ENCODE measurements around the gene ZNF507.
"Not testable (repeated sequence)": the region's sequence is repeated elsewhere in the genome, so short reads cannot be mapped to it uniquely, and the experiment has no call there.

Gene ZNF507

DNA sequence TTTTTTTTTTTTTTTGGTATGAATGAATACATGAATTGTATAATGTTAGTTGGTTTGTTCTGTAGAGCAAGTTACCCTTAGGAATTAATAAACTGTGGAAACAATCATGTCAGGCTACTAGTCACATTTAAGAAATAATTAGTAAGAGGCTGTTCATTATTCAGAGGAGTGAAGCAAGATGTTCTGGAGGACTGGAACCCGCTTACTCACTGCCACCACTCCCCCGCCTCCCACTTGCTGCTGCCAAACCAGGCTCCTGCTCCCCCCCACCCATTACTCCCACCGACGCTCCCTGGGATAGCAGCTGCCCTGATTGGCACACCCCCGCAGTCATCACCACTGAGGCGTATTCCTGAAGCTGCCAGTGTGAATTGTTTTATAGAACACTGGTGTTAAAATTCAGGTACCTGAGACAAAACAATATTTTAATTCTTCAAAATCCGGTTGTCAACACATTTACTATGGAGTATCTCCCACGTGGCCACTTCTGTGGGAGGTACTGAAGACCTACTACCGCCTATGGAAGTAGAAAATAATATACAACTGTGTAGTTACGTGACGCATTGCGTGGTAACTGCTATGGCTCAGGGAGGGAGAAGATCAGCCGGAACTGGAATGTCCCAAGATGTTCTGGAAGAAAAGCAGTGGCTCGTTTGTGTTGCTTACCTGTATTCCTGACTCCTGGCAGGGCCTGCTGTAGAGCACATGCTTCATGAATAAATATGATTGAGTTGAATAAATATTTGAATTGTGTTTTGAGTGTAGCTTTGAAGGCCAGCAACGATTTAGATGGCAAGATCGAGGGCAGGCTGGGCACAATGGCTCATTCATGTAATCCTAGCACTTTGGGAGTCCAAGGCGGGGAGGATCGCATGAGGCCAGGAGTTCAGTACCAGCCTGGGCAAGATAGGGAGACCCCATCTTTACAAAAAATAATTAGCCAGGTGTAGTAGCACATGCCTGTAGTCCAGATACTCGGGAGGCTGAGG is 61.9 kb downstream of the ZNF507 start:
- DNase-seq (ENCODE audit: low read depth) = peak; percentile 61

GRCh38 chr19:32415246-32415645 is 69.8 kb downstream of the ZNF507 start:
- no peak for DNase-seq (ENCODE audit: low read depth)

GRCh38 chr19:32415669-32416068 is 70.3 kb downstream of the ZNF507 start:
- no peak for DNase-seq (ENCODE audit: low read depth)

DNA sequence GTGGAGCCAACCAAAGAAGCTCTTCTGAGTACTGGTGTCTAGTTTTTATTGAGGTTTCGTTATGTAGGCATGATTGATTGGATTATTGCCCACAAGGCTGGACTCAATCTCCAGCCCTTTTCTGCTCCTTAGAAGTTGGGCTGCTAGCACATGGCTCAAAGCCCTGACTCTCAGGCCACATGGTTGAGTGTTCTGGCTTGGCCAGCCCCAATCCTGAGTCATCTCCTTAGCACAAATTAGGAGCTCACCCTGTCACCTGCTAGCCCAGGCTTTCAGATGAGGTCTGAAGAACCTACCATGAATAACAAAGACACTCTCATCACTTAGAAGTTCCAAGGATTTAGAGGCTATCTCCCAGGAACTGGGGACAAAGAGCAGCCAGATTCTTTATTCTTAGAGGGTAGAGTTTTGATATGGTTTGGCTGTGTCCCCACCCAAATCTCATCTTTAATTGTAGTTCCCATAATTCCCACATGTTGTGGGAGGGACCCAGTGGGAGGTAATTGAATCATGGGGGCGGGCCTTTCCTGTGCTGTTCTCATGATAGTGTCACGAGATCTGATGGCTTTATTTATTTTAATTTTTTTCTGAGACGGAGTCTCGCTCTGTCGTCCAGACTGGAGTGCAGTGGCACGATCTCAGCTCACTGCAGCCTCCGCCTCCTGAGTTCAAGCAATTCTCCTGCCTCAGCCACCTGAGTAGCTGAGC is 71.5 kb downstream of the ZNF507 start:
- DNase-seq (ENCODE audit: low read depth) = peak; percentile 35

GRCh38 chr19:32418155-32418554 is 72.7 kb downstream of the ZNF507 start:
- DNase-seq (ENCODE audit: low read depth) = no peak

DNA sequence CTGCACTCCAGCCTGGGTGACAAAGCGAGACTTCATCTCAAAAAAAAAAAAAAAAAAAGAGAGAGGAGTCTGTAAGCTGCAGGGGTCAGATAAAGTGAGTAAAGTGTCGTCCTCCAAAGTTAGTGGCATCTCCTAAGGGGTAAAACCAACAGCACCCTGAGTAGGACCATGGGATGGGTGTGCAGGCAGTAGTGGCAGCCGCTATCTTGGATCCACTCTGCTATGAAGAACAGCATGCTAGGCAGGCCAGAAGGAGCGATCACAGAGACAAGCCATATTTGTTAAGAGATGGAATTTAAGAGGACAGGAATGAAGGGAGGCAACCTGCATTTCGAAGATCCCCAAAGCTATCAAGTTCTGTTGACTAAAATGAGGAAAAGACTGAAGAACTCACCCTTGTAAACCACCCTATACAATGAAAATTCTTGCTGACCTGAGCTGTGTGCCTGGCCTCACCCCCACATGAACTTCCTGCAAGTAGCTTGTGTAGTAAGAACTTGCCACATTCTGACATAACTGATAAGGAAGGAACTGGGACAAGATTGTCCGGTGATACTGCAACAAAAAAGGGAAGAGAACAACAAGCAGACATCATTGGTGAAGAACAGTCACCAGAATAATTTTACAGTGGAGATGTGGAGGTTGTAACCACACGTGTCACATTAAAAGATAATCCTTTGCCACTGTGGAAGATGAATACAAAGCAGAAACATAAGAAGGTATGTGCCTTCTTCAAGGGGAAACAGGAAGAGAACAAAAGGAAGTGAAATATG is 76.4 kb downstream of the ZNF507 start:
- DNase-seq (ENCODE audit: low read depth) = peak; percentile 72

DNA sequence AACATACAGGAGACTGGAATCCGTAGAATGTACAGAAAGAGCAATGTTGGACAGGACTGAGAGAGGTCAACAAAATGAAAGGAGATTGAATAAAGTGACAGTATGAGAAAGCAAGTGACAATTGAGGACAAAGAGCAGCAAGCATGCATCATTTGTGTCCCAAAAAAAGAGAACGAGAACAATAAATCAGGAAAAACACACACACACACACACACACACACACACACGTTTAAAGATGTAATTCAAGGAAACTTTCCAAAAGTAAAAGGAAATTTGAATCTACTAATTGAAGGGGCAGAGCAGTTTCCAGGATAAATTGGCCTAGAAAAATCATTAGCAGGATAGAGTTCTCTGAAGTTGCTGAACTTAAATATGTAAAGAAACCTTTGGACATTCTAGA is 77.0 kb downstream of the ZNF507 start:
- DNase-seq (ENCODE audit: low read depth) = no peak

GRCh38 chr19:32423944-32424343 is 78.5 kb downstream of the ZNF507 start:
- DNase-seq (ENCODE audit: low read depth) = not testable (repeated sequence)

DNA sequence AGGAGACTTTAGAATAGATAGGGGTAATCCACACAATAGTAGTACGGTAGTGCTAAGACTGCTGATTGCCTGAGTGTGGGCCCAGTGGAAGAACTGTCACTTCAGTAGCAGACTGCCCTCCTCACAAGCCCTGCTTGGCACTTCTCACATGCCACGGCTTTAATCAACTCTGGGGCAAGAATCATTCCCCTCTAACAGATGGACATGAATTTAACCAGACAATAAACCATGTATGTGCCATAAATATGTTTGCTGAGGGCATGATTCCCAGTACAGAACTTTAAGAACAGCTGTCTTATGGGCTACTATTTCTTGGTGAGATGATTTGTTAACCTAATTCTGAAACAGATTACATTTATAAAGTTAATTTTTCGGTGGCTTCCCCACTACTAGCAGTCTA is 82.1 kb downstream of the ZNF507 start:
- DNase-seq (ENCODE audit: low read depth) = no peak

DNA sequence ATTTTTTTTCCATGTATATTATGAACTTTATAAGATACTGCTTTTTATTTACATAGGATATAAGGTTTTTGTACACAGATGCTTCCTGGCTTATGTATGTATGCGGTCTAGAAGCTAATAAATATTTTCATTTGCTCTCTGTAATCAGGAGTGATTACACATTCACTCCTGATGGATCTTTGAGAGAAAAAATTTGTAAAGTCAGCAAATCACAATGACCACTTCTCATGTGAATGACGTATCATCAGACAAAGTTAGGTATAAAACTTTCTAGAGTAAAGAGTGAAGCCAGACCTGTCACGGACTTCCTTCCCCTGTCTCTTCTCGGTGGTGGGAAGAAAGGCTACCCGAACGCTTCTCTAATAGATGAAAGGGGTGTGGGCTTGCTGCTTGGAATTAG is 91.3 kb downstream of the ZNF507 start:
- no peak for DNase-seq (ENCODE audit: low read depth)

- no peak for DNase-seq (ENCODE audit: low read depth)
Measured at GRCh38 chr19:32437096-32437495, 91.7 kb downstream of the ZNF507 start.

Measured in iris pigment epithelial cell (primary cell).